DND-41 (cell line): Measurements from ENCODE around the gene IER3.
"Not testable (repeated sequence)": the region's sequence is repeated elsewhere in the genome, so short reads cannot be mapped to it uniquely, and the experiment has no call there.

Source experiments
- ATAC-seq: fragments of 200-7000 bp; cut with Tn5 transposase; 3 replicates; pipeline ENCODE4 v1.9.1; 2021; ENCODE audit warnings: low read depth; ENCODE audit not compliant: insufficient read depth
- DNase-seq: peaks from one replicate; pipeline ENCODE4 v3.0.0-alpha.2; 2020
- H2AFZ ChIP-seq: 2 replicates; pipeline ENCODE4 v1.6.0; 2012; ENCODE audit warnings: low read depth, low read length
- H3K27ac ChIP-seq: 2 replicates; pipeline ENCODE4 v1.5.1; 2012; ENCODE audit warnings: low read length, inconsistent platforms
- H3K27me3 ChIP-seq: fragments of 200-600 bp; sonication (generic); 2 replicates; pipeline ENCODE4 v1.6.0; 2012; ENCODE audit warnings: low read length, mild to moderate bottlenecking, inconsistent platforms; ENCODE audit not compliant: insufficient read depth, poor library complexity
- H3K36me3 ChIP-seq: 2 replicates; pipeline ENCODE4 v1.5.1; 2012; ENCODE audit warnings: low read length, inconsistent platforms; ENCODE audit not compliant: insufficient read depth
- H3K4me1 ChIP-seq: 2 replicates; pipeline ENCODE4 v1.5.1; 2012; ENCODE audit warnings: mild to moderate bottlenecking, low read length; ENCODE audit not compliant: insufficient read depth
- H3K4me2 ChIP-seq: 2 replicates; pipeline ENCODE4 v1.6.0; 2012; ENCODE audit warnings: mild to moderate bottlenecking, moderate library complexity, low read length, inconsistent platforms; ENCODE audit not compliant: insufficient read depth
- H3K4me3 ChIP-seq, 2 experiments: fragments of 200-600 bp in 1 of 2; shearing (Covaris generic) in 1 of 2; 2 replicates each; pipeline ENCODE4 v1.5.1; 2012 to 2016; ENCODE audit warnings: inconsistent platforms in 2 of 2, low read length in 2 of 2, mild to moderate bottlenecking in 2 of 2, low read depth in 1 of 2, moderate library complexity in 1 of 2
- H3K79me2 ChIP-seq: 2 replicates; pipeline ENCODE4 v1.6.0; 2012; ENCODE audit warnings: low read length, inconsistent platforms; ENCODE audit not compliant: insufficient read depth
- H3K9ac ChIP-seq: 2 replicates; pipeline ENCODE4 v1.6.0; 2012; ENCODE audit warnings: low read depth, mild to moderate bottlenecking, inconsistent platforms, low read length, moderate library complexity
- H3K9me3 ChIP-seq: 2 replicates; pipeline ENCODE4 v1.5.1; 2012; ENCODE audit warnings: low read length, moderate library complexity, mild to moderate bottlenecking, inconsistent platforms; ENCODE audit not compliant: insufficient read depth, severe bottlenecking
- H4K20me1 ChIP-seq: 2 replicates; pipeline ENCODE4 v1.6.0; 2012; ENCODE audit warnings: low read length; ENCODE audit not compliant: insufficient read depth
- EZH2 ChIP-seq: IDR thresholded peaks from 3 replicates; pipeline ENCODE4 v1.6.1; 2012; ENCODE audit warnings: borderline replicate concordance, low read depth, mild to moderate bottlenecking, moderate library complexity, low read length, inconsistent platforms; ENCODE audit not compliant: severe bottlenecking
- TF ChIP-seq, protein P1 (sequence below): IDR thresholded peaks from 2 replicates; pipeline ENCODE4 v1.5.1; 2012; ENCODE audit warnings: borderline replicate concordance, low read length, moderate library complexity, mild to moderate bottlenecking; ENCODE audit not compliant: poor library complexity, severe bottlenecking; ENCODE audit errors: extremely low read depth

IER3 gene

DNA sequence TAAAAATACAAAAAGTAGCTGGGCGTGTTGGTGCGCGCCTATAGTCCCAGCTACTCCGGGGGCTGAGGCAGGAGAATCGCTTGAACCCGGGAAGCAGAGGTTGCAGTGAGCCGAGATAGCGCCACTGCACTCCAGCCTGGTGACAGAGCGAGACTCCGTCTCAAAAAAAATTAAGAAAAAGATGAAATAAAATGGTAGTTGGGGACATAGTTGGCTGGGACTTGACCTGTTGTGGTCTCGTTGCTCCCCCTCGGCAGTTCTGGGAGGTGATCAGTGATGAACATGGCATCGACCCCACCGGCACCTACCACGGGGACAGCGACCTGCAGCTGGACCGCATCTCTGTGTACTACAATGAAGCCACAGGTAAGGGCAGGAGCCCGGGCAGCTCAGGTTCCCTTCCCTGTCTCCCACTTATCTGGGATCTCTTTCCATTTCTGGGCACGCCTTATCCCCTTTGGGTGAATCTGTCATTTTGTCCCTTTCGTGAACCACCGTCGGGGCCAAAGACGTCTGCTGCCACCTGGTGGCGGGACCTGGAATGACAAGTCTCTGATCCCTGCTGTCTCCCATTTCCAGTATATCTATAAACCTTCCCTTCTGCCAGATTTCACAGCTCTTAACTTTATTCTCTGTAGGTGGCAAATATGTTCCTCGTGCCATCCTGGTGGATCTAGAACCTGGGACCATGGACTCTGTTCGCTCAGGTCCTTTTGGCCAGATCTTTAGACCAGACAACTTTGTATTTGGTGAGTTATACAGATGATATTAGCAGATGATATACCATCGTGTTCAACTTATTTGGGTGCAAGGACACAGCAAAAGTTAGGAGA lies 21.9 kb downstream of the IER3 start:
- Histone ChIP-seq H3K9me3 (no peaks in the 10 kb centered on the region), H4K20me1 (peaks cover 47% of the 10 kb centered on the region), H3K27me3 (no peaks in the 10 kb centered on the region), H3K4me1 (peaks cover 50% of the 10 kb centered on the region), H3K4me3 (peak overlapping the region; percentile 93 to 99; a peak in 3 of 4 replicates), H2AFZ (no peak overlapping the region), H3K36me3 (peaks cover 61% of the 10 kb centered on the region), H3K79me2 (peaks cover 83% of the 10 kb centered on the region), H3K4me2 (peak overlapping the region; percentile 86), H3K27ac (peak overlapping the region; percentile 93), H3K9ac (peak overlapping the region; percentile 98)
- TF ChIP-seq, protein P1, sequence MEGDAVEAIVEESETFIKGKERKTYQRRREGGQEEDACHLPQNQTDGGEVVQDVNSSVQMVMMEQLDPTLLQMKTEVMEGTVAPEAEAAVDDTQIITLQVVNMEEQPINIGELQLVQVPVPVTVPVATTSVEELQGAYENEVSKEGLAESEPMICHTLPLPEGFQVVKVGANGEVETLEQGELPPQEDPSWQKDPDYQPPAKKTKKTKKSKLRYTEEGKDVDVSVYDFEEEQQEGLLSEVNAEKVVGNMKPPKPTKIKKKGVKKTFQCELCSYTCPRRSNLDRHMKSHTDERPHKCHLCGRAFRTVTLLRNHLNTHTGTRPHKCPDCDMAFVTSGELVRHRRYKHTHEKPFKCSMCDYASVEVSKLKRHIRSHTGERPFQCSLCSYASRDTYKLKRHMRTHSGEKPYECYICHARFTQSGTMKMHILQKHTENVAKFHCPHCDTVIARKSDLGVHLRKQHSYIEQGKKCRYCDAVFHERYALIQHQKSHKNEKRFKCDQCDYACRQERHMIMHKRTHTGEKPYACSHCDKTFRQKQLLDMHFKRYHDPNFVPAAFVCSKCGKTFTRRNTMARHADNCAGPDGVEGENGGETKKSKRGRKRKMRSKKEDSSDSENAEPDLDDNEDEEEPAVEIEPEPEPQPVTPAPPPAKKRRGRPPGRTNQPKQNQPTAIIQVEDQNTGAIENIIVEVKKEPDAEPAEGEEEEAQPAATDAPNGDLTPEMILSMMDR = peak; percentile 93
- no peak for TF ChIP-seq EZH2
- DNase-seq = peak; percentile 82
- no peak for ATAC-seq

DNA sequence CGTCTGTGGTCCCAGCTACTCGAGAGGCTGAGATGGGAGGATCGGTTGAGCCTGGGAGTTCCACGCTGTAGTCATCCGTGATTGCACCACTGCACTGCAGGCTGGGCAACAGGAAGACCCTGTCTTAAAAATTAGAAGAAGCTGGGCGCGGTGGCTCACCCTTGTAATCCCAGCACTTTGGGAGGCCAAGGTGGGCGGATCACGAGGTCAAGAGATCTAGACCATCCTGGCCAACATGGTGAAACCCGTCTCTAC lies 22.4 kb downstream of the IER3 start:
- Histone ChIP-seq H3K9ac (peak overlapping the region; percentile 98), H3K4me2 (peak overlapping the region; percentile 86), H4K20me1 (peaks cover 47% of the 10 kb centered on the region), H3K4me1 (peaks cover 50% of the 10 kb centered on the region), H3K36me3 (peaks cover 57% of the 10 kb centered on the region), H3K27ac (peak overlapping the region; percentile 93), H3K4me3 (peak overlapping the region; percentile 93 to 99), H3K79me2 (peaks cover 83% of the 10 kb centered on the region)
- ATAC-seq, H3K27me3 ChIP-seq, H2AFZ ChIP-seq, H3K9me3 ChIP-seq: not testable (repeated sequence)
- peak; percentile 33 for DNase-seq

DNA sequence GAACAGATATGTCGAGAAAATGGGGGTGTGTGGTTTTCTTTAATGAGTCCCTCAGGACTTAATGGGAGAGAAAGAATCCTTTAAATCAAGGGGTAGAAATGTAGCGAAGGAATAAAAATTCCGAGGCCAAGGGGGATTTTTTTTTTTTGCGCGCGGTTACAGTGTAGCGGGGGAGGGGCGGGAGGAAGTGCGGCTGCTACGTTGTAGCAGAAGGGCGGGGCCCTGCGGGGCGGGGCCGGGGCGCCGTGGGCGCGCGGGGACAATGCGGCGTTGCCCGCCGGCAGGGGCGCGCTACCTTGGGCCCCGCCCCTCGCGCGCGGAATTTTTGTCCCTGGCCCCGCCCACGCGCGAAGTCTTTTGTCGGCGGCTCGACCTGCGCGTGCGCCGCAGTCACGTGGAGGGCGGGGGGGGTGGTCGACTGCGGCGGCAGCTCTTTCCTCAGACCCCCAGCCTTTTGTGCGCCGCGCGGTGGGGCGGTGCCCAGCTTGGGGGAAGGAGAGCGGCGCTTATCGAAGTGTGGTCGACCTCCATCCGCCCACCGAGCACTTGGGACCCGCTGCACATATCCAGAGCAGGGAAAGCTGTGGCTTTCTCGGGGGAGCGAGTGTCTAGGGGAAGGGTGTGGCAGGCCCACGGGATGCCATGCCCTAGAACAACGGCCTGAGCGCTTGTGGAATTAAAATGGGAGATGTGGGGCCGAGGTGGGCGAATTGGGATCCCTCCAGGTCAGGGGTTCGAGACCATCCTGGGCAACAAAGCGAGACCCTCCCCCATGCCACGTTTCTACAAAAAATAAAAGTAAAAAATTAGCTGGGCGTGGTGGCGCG lies 22.9 kb downstream of the IER3 start:
- H4K20me1 ChIP-seq = peaks cover 47% of the 10 kb centered on the region
- no peaks in the 10 kb centered on the region for H3K9me3 ChIP-seq
- no peak for TF ChIP-seq EZH2
- TF ChIP-seq, protein P1 = peak; percentile 31
- peaks cover 57% of the 10 kb centered on the region for H3K36me3 ChIP-seq
- H3K9ac ChIP-seq = peak overlapping the region; percentile 98
- H3K79me2 ChIP-seq = peaks cover 89% of the 10 kb centered on the region
- H2AFZ ChIP-seq = no peak overlapping the region; the same call in 1 of the 2 replicates
- peak overlapping the region; percentile 99 for H3K4me3 ChIP-seq
- peak; percentile 16 for ATAC-seq
- no peaks in the 10 kb centered on the region for H3K27me3 ChIP-seq
- peaks cover 55% of the 10 kb centered on the region for H3K4me1 ChIP-seq
- H3K27ac ChIP-seq = peak overlapping the region; percentile 97
- peak; percentile 93 for DNase-seq
- peak overlapping the region; percentile 86 for H3K4me2 ChIP-seq

DNA sequence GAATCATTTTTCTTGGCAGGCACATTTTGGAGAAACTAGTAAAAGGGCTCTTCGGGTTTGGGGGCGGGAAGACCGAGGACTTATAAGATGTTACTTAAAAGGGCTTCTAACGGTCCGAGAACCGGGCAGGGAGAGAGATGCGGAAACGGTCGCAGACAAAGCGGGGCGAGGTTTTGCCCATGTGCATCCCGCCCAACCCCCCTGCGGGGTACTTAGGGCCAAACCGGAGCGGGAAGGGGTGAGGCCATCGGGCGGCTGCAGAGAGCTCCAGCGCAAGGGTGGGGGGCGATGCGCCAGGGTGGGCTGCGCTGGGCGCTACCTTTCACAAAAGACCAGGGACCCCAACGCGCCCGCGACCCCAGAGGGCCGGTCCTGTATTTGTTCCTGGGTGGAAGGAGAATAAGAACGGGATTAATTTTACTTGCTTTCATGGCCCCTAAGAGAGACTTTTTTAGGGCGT lies 23.6 kb downstream of the IER3 start:
- TF ChIP-seq, protein P1 = no peak
- TF ChIP-seq EZH2 = no peak
- peak overlapping the region; percentile 97 for H3K27ac ChIP-seq
- peak overlapping the region; percentile 24 for H3K4me2 ChIP-seq
- H3K27me3 ChIP-seq = no peaks in the 10 kb centered on the region
- DNase-seq (peak; percentile 78), ATAC-seq (no peak)
- H3K9me3 ChIP-seq = no peaks in the 10 kb centered on the region
- H3K36me3 ChIP-seq = peaks cover 53% of the 10 kb centered on the region
- peak overlapping the region; percentile 98 for H3K9ac ChIP-seq
- H3K79me2 ChIP-seq = peaks cover 91% of the 10 kb centered on the region
- H4K20me1 ChIP-seq = peaks cover 43% of the 10 kb centered on the region
- peak overlapping the region; percentile 99 for H3K4me3 ChIP-seq
- no peak overlapping the region; the same call in 1 of the 2 replicates for H2AFZ ChIP-seq
- peaks cover 62% of the 10 kb centered on the region for H3K4me1 ChIP-seq
